Gastroesophageal sphincter (tissue), 4 donors: ENCODE results near the gene DPH6. TPM values are rescaled to one million over a fixed set of nuclear protein-coding genes. Genes with fewer than 3 reads are reported as not detected.

Source experiments
- ATAC-seq: fragments of 150-250 bp; one replicate; pipeline ENCODE4 v1.9.1; 2016; ENCODE audit warnings: mild to moderate bottlenecking, moderate library complexity
- H3K27ac ChIP-seq, 4 donors: fragments of 200-600 bp; sonication (generic) in 3 of 4; 1 replicate in 3 of 4; 2 replicates in 1 of 4; pipeline ENCODE4 v1.5.1; 2016 to 2019
- H3K27me3 ChIP-seq: fragments of 200-600 bp; sonication (generic); one replicate; pipeline ENCODE4 v1.5.1; 2019
- H3K36me3 ChIP-seq, 2 donors: fragments of 200-600 bp; sonication (generic); one replicate each; pipeline ENCODE4 v1.5.1; 2019; ENCODE audit warnings: control low read depth in 1 of 2
- H3K4me1 ChIP-seq, 3 donors: fragments of 200-600 bp; sonication (generic); 1 replicate in 2 of 3; 2 replicates in 1 of 3; pipeline ENCODE4 v1.5.1; 2016 to 2019; ENCODE audit warnings: control low read depth in 2 of 3
- H3K4me3 ChIP-seq, 2 donors: fragments of 200-600 bp; sonication (generic); one replicate each; pipeline ENCODE4 v1.5.1; 2019; ENCODE audit warnings: mild to moderate bottlenecking in 1 of 2, moderate library complexity in 1 of 2
- H3K9me3 ChIP-seq, 3 donors: fragments of 200-600 bp; sonication (generic); one replicate each; pipeline ENCODE4 v1.5.1; 2017 to 2019; ENCODE audit warnings: control low read depth in 2 of 3
- CTCF ChIP-seq, 4 experiments: fragments of 200-600 bp in 2 of 4; fragments of 450-650 bp in 2 of 4; sonication (generic) in 1 of 4; IDR thresholded peaks; one replicate each; pipeline ENCODE4 v1.5.1; 2017 to 2019; ENCODE audit warnings: antibody characterized with exemption in 4 of 4, mild to moderate bottlenecking in 2 of 4, moderate library complexity in 2 of 4
- EP300 ChIP-seq: sonication (generic); formaldehyde crosslinking; IDR thresholded peaks from one replicate; pipeline ENCODE4 v1.6.1; 2017; ENCODE audit warnings: antibody characterized with exemption, mild to moderate bottlenecking
- POLR2A ChIP-seq, 2 donors: fragments of 450-650 bp; IDR thresholded peaks; one replicate each; pipeline ENCODE4 v1.6.1; 2017; ENCODE audit warnings: antibody characterized with exemption in 2 of 2, mild to moderate bottlenecking in 2 of 2, moderate library complexity in 1 of 2
- POLR2AphosphoS5 ChIP-seq: sonication (generic); formaldehyde crosslinking; IDR thresholded peaks from one replicate; pipeline ENCODE4 v1.6.1; 2017; ENCODE audit warnings: antibody characterized with exemption
- WGBS, 2 donors: methylation state at CpG; one replicate each; pipeline ENCODE4 v1.1.5; 2018; ENCODE audit warnings: low coverage in 1 of 2; 5-methylcytosine and 5-hydroxymethylcytosine counted together
- total RNA-seq, 4 donors: library from RNA; depleted of rRNA; stranded (reverse); fragments of >200 nt; gene quantifications; one replicate each; pipeline ENCODE4 v1.1.0, GENCODE V29; 2016

The DPH6 gene
- total RNA-seq, 4 donors from 2014 or later, result 5.4 to 46.2 (median 17.7) TPM

- no peak overlapping the region for H3K4me3 ChIP-seq
- 95 to 100% methylated on average over 2 to 3 of the region's 3 CpGs for WGBS, 2 donors
- no peaks in the 10 kb centered on the region for H3K4me1 ChIP-seq
- no peaks in the 10 kb centered on the region for H3K27me3 ChIP-seq
- no peak for ATAC-seq
- peaks cover 0 to 4% (median 0%) of the 10 kb centered on the region in 3 donors for H3K9me3 ChIP-seq
- TF ChIP-seq POLR2AphosphoS5, result no peak
- TF ChIP-seq POLR2A (IDR thresholded peaks at IDR 0.05), result no peak
- no peak for TF ChIP-seq CTCF (IDR thresholded peaks at IDR 0.05)
- no peak for TF ChIP-seq EP300
- no peak overlapping the region for H3K27ac ChIP-seq
- peaks cover 0 to 9% of the 10 kb centered on the region in 2 donors for H3K36me3 ChIP-seq
Observed at GRCh38 chr15:35491173-35491572, 54.8 kb downstream of the DPH6 start.

- Histone ChIP-seq H3K4me1 (no peaks in the 10 kb centered on the region), H3K27ac (no peak overlapping the region), H3K4me3 (no peak overlapping the region), H3K27me3 (no peaks in the 10 kb centered on the region), H3K36me3 (peaks cover 0 to 9% of the 10 kb centered on the region in 2 donors), H3K9me3 (peaks cover 0 to 4% (median 0%) of the 10 kb centered on the region in 3 donors)
- ATAC-seq, result no peak
- TF ChIP-seq POLR2A (IDR thresholded peaks at IDR 0.05), result no peak
- 58 to 64% methylated on average over 3 to 4 of the region's 4 CpGs for WGBS, 2 donors
Observed at GRCh38 chr15:35490511-35490910, 55.5 kb downstream of the DPH6 start.

GRCh38 chr15:35487417-35487816 lies 58.5 kb downstream of the DPH6 start:
- H3K4me1 ChIP-seq, result no peaks in the 10 kb centered on the region
- TF ChIP-seq POLR2AphosphoS5, result no peak
- TF ChIP-seq EP300, result no peak
- no peak for TF ChIP-seq CTCF (IDR thresholded peaks at IDR 0.05)
- TF ChIP-seq POLR2A (IDR thresholded peaks at IDR 0.05), result no peak
- H3K9me3 ChIP-seq, result peaks cover 0 to 4% (median 0%) of the 10 kb centered on the region in 3 donors
- no peak overlapping the region for H3K27ac ChIP-seq
- H3K27me3 ChIP-seq, result no peaks in the 10 kb centered on the region
- no peak for ATAC-seq
- WGBS, 2 donors, result 88% methylated on average over 1 of the region's 2 CpGs; no CpG with 5 or more reads in 1 of the 2 donors
- no peak overlapping the region for H3K4me3 ChIP-seq
- peaks cover 0 to 9% of the 10 kb centered on the region in 2 donors for H3K36me3 ChIP-seq

- H3K27me3 ChIP-seq, result no peaks in the 10 kb centered on the region
- TF ChIP-seq EP300 (no peak), POLR2AphosphoS5 (no peak), POLR2A (IDR thresholded peaks at IDR 0.05) (no peak), CTCF (IDR thresholded peaks at IDR 0.05) (no peak)
- H3K4me3 ChIP-seq, result no peak overlapping the region
- H3K36me3 ChIP-seq, result peaks cover 0 to 9% of the 10 kb centered on the region in 2 donors
- no peaks in the 10 kb centered on the region for H3K4me1 ChIP-seq
- no peak overlapping the region for H3K27ac ChIP-seq
- ATAC-seq, result no peak
- peaks cover 0 to 4% (median 0%) of the 10 kb centered on the region in 3 donors for H3K9me3 ChIP-seq
- WGBS, 2 donors, result 100% methylated on average over 1 of the region's 1 CpG; no CpG with 5 or more reads in 1 of the 2 donors
Observed at GRCh38 chr15:35486296-35486695, 59.7 kb downstream of the DPH6 start.

- H3K4me1 ChIP-seq, result no peaks in the 10 kb centered on the region
- WGBS, 2 donors, result 80 to 100% methylated on average over 2 of the region's 2 CpGs
Observed at GRCh38 chr15:35485411-35485810, 60.6 kb downstream of the DPH6 start.

More at GRCh38 chr15:35485411-35485810, 60.6 kb downstream of the DPH6 start:
- TF ChIP-seq POLR2A (IDR thresholded peaks at IDR 0.05) (no peak), POLR2AphosphoS5 (no peak), CTCF (IDR thresholded peaks at IDR 0.05) (no peak), EP300 (no peak)
- Histone ChIP-seq H3K27me3 (no peaks in the 10 kb centered on the region), H3K36me3 (peaks cover 0 to 9% of the 10 kb centered on the region in 2 donors), H3K9me3 (peaks cover 0 to 4% (median 0%) of the 10 kb centered on the region in 3 donors), H3K27ac (no peak overlapping the region), H3K4me3 (no peak overlapping the region)
- no peak for ATAC-seq
